ENCODE results near the gene PPP1R3E. TPM values are rescaled to one million over a fixed set of nuclear protein-coding genes. Genes with fewer than 3 reads are reported as not detected.
A peak's percentile ranks its signal among the peaks of the same experiment; 100 is the strongest.

The PPP1R3E gene
- total and polyA plus RNA-seq, 2 of the 13 experiments (the other 11 are each of a cell fraction or from before 2014, with no cell fraction given) = 16.5 to 26.5 TPM

DNA sequence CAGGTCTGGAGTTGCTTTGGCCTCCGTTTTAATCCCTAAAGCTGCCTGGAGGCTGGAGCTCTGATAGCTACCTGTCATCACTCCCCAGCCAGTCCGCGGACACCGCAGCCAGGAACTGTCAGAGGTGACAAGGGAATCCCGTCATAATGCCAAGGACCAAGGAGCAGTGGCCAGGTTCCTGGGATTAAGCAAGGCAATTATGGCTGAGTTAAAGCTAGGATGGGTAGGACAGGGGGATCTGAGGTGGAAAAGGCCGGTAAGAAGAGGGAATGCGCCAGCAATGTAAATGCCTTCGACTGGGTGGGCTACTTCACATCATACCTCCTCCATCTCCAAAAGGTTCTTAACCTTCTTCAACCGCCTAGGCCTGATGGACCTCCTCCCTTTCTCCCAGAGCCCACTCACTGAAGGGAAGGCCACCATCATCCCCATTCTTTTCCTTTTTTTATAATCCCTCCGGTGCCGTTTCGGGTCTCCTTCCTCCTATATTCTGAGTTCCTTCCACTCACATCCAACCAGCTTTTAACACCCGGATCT lies 1.9 kb downstream of the PPP1R3E start (continued):
- TF ChIP-seq, protein P1, sequence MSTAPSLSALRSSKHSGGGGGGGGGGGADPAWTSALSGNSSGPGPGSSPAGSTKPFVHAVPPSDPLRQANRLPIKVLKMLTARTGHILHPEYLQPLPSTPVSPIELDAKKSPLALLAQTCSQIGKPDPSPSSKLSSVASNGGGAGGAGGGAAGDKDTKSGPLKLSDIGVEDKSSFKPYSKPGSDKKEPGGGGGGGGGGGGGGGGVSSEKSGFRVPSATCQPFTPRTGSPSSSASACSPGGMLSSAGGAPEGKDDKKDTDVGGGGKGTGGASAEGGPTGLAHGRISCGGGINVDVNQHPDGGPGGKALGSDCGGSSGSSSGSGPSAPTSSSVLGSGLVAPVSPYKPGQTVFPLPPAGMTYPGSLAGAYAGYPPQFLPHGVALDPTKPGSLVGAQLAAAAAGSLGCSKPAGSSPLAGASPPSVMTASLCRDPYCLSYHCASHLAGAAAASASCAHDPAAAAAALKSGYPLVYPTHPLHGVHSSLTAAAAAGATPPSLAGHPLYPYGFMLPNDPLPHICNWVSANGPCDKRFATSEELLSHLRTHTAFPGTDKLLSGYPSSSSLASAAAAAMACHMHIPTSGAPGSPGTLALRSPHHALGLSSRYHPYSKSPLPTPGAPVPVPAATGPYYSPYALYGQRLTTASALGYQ (CRISPR knock-in tag; IDR thresholded peaks at IDR 0.05) = no peak
- TF ChIP-seq SMAD9 (CRISPR knock-in tag; IDR thresholded peaks at IDR 0.05) = peak; percentile 77; the same call in 1 of the 2 replicates
- TF ChIP-seq ZMYM3 (CRISPR knock-in tag; IDR thresholded peaks at IDR 0.05) = no peak; the same call in 1 of the 2 replicates
- TF ChIP-seq, protein P2, sequence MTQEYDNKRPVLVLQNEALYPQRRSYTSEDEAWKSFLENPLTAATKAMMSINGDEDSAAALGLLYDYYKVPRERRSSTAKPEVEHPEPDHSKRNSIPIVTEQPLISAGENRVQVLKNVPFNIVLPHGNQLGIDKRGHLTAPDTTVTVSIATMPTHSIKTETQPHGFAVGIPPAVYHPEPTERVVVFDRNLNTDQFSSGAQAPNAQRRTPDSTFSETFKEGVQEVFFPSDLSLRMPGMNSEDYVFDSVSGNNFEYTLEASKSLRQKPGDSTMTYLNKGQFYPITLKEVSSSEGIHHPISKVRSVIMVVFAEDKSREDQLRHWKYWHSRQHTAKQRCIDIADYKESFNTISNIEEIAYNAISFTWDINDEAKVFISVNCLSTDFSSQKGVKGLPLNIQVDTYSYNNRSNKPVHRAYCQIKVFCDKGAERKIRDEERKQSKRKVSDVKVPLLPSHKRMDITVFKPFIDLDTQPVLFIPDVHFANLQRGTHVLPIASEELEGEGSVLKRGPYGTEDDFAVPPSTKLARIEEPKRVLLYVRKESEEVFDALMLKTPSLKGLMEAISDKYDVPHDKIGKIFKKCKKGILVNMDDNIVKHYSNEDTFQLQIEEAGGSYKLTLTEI (CRISPR knock-in tag; conservative IDR thresholded peaks at IDR 0.05) = no peak
- TF ChIP-seq HOXA5 (CRISPR knock-in tag; IDR thresholded peaks at IDR 0.05) = no peak
- TF ChIP-seq, protein P3, sequence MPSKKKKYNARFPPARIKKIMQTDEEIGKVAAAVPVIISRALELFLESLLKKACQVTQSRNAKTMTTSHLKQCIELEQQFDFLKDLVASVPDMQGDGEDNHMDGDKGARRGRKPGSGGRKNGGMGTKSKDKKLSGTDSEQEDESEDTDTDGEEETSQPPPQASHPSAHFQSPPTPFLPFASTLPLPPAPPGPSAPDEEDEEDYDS (CRISPR knock-in tag; IDR thresholded peaks at IDR 0.05) = no peak; the same call in 1 of the 2 replicates
- no peak for TF ChIP-seq GZF1 (CRISPR knock-in tag; IDR thresholded peaks at IDR 0.05)
- TF ChIP-seq, protein P4, sequence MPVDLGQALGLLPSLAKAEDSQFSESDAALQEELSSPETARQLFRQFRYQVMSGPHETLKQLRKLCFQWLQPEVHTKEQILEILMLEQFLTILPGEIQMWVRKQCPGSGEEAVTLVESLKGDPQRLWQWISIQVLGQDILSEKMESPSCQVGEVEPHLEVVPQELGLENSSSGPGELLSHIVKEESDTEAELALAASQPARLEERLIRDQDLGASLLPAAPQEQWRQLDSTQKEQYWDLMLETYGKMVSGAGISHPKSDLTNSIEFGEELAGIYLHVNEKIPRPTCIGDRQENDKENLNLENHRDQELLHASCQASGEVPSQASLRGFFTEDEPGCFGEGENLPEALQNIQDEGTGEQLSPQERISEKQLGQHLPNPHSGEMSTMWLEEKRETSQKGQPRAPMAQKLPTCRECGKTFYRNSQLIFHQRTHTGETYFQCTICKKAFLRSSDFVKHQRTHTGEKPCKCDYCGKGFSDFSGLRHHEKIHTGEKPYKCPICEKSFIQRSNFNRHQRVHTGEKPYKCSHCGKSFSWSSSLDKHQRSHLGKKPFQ (CRISPR knock-in tag; IDR thresholded peaks at IDR 0.05; ENCODE audit: insufficient replicate concordance) = no peak
- TF ChIP-seq SOX5 (CRISPR knock-in tag; IDR thresholded peaks at IDR 0.05; ENCODE audit: borderline replicate concordance) = no peak; the same call in 1 of the 2 replicates
- no peak for TF ChIP-seq SP1 (IDR thresholded peaks at IDR 0.05)
- TF ChIP-seq SP1 (CRISPR knock-in tag; IDR thresholded peaks at IDR 0.05) = no peak
- TF ChIP-seq ZKSCAN5 (CRISPR knock-in tag; IDR thresholded peaks at IDR 0.05) = 0 out of 2 replicates have a peak, but pooled peaks have one; percentile 10
- TF ChIP-seq XBP1 (CRISPR knock-in tag; IDR thresholded peaks at IDR 0.05) = no peak
- no peak for TF ChIP-seq TSC22D2 (CRISPR knock-in tag; IDR thresholded peaks at IDR 0.05; ENCODE audit: borderline replicate concordance)
- TF ChIP-seq, protein P5, sequence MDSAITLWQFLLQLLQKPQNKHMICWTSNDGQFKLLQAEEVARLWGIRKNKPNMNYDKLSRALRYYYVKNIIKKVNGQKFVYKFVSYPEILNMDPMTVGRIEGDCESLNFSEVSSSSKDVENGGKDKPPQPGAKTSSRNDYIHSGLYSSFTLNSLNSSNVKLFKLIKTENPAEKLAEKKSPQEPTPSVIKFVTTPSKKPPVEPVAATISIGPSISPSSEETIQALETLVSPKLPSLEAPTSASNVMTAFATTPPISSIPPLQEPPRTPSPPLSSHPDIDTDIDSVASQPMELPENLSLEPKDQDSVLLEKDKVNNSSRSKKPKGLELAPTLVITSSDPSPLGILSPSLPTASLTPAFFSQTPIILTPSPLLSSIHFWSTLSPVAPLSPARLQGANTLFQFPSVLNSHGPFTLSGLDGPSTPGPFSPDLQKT (CRISPR knock-in tag; IDR thresholded peaks at IDR 0.05; ENCODE audit: borderline replicate concordance) = no peak
- TF ChIP-seq ZNF30 (CRISPR knock-in tag; IDR thresholded peaks at IDR 0.05) = no peak
- TF ChIP-seq FOSL2 (CRISPR knock-in tag; IDR thresholded peaks at IDR 0.05) = 0 out of 2 replicates have a peak, but pooled peaks have one; percentile 8
- TF ChIP-seq ZFX (CRISPR knock-in tag; IDR thresholded peaks at IDR 0.05; ENCODE audit: low read depth) = no peak
- TF ChIP-seq ZNF670 (CRISPR knock-in tag; IDR thresholded peaks at IDR 0.05; ENCODE audit: borderline replicate concordance) = no peak
- TF ChIP-seq, protein P6, sequence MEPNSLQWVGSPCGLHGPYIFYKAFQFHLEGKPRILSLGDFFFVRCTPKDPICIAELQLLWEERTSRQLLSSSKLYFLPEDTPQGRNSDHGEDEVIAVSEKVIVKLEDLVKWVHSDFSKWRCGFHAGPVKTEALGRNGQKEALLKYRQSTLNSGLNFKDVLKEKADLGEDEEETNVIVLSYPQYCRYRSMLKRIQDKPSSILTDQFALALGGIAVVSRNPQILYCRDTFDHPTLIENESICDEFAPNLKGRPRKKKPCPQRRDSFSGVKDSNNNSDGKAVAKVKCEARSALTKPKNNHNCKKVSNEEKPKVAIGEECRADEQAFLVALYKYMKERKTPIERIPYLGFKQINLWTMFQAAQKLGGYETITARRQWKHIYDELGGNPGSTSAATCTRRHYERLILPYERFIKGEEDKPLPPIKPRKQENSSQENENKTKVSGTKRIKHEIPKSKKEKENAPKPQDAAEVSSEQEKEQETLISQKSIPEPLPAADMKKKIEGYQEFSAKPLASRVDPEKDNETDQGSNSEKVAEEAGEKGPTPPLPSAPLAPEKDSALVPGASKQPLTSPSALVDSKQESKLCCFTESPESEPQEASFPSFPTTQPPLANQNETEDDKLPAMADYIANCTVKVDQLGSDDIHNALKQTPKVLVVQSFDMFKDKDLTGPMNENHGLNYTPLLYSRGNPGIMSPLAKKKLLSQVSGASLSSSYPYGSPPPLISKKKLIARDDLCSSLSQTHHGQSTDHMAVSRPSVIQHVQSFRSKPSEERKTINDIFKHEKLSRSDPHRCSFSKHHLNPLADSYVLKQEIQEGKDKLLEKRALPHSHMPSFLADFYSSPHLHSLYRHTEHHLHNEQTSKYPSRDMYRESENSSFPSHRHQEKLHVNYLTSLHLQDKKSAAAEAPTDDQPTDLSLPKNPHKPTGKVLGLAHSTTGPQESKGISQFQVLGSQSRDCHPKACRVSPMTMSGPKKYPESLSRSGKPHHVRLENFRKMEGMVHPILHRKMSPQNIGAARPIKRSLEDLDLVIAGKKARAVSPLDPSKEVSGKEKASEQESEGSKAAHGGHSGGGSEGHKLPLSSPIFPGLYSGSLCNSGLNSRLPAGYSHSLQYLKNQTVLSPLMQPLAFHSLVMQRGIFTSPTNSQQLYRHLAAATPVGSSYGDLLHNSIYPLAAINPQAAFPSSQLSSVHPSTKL (CRISPR knock-in tag; IDR thresholded peaks at IDR 0.05) = no peak
